Measurements from ENCODE around the gene NFX1. TPM values are rescaled to one million over a fixed set of nuclear protein-coding genes. Genes with fewer than 3 reads are reported as not detected.

The NFX1 gene
- total RNA-seq, 1 experiment from 2014 or later: 40.0 TPM

GRCh38 chr9:33403941-33404787, 113.8 kb downstream of the NFX1 start:
- Histone ChIP-seq H3K27ac (ENCODE audit: low read depth, low read length, poor library complexity, severe bottlenecking) (no peak overlapping the region), H3K36me3 (ENCODE audit: insufficient read depth, low read length, poor library complexity, severe bottlenecking) (no peaks in the 10 kb centered on the region), H3K4me3 (ENCODE audit: low read depth, low read length, poor library complexity, severe bottlenecking) (no peak overlapping the region), H3K27me3 (replicated peaks; ENCODE audit: insufficient read depth, low read depth, low read length, poor library complexity) (no peaks in the 10 kb centered on the region), H3K9me3 (ENCODE audit: low read depth, low read length, poor library complexity, severe bottlenecking) (no peaks in the 10 kb centered on the region), H3K4me1 (ENCODE audit: insufficient read depth, low read length, poor library complexity, severe bottlenecking) (no peaks in the 10 kb centered on the region)
- ChIA-PET POLR2A (ENCODE audit: low non-redundant PET) (no interaction called here), CTCF (interaction anchor here (1.0 to 1.6 kb wide), 3 partner anchors 11 to 62 kb away, joined by 3 to 25 read pairs (median 4); no protein-coding TSS in a partner anchor)
- intact Hi-C loops (cut with micrococcal nuclease; ENCODE audit: unreplicated experiment): no loop called here
- BruUV-seq (replicated peaks): no TSS peak
- DNase-seq (ENCODE audit: low spot score): no peak
- TF ChIP-seq CTCF (conservative IDR thresholded peaks at IDR 0.05; ENCODE audit: low read depth, low read length): no peak
- TF ChIP-seq EZH2 (IDR thresholded peaks at IDR 0.05; ENCODE audit: borderline replicate concordance, low read depth, low read length, poor library complexity, severe bottlenecking): no peak

DNA sequence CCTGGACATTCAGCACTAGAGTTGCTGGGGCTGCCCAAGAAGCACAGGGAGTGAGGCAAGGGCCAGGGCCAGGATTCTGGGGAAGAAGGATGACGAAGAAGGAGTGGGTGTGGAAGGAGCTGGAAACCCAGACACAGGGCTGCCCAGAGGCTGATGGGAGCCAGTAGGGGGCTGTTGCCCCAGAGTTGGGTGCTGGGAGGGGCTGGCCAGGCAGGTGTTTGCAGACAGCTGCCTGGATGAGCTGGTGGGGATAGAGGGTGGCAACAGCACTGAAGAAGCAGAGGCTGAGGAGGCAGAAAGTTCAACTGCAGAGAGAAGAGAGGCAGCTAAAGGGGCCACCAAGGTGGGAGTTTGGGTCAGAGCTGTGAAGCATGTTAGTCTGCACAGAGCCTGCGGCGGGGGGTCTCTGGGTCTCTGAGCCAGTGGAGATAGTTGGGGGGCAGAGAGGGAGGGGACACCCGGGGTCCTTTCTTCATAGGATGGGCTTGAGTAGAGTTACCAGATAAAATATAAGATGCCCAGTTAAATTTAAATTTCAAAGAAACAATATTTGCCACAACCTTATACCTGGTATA, 114.6 kb downstream of the NFX1 start:
- POLR2A ChIA-PET (ENCODE audit: low non-redundant PET): no interaction called here

GRCh38 chr9:33407061-33407460, 116.7 kb downstream of the NFX1 start:
- no peaks in the 10 kb centered on the region for H3K9me3 ChIP-seq (ENCODE audit: low read depth, low read length, poor library complexity, severe bottlenecking)
- no peaks in the 10 kb centered on the region for H3K4me1 ChIP-seq (ENCODE audit: insufficient read depth, low read length, poor library complexity, severe bottlenecking)
- CTCF ChIA-PET: no interaction called here
- H3K27ac ChIP-seq (ENCODE audit: low read depth, low read length, poor library complexity, severe bottlenecking): no peak overlapping the region
- BruUV-seq (replicated peaks): no TSS peak
- no peaks in the 10 kb centered on the region for H3K27me3 ChIP-seq (replicated peaks; ENCODE audit: insufficient read depth, low read depth, low read length, poor library complexity)
- no peak overlapping the region for H3K4me3 ChIP-seq (ENCODE audit: low read depth, low read length, poor library complexity, severe bottlenecking)
- no peak for DNase-seq (ENCODE audit: low spot score)
- H3K36me3 ChIP-seq (ENCODE audit: insufficient read depth, low read length, poor library complexity, severe bottlenecking): no peaks in the 10 kb centered on the region
- intact Hi-C loops (cut with micrococcal nuclease; ENCODE audit: unreplicated experiment): no loop called here
- no peak for TF ChIP-seq EZH2 (IDR thresholded peaks at IDR 0.05; ENCODE audit: borderline replicate concordance, low read depth, low read length, poor library complexity, severe bottlenecking)
- no peak for TF ChIP-seq CTCF (conservative IDR thresholded peaks at IDR 0.05; ENCODE audit: low read depth, low read length)
- POLR2A ChIA-PET (ENCODE audit: low non-redundant PET): interaction anchor here (0.6 kb wide), 1 partner anchor 57 kb away, joined by 3 read pairs; no protein-coding TSS in a partner anchor

More for the DNA sequence above, 114.6 kb downstream of the NFX1 start:
- CTCF ChIA-PET: interaction anchor here (0.6 kb wide), 1 partner anchor 112 kb away, joined by 3 read pairs; no protein-coding TSS in a partner anchor
- BruUV-seq (replicated peaks): no TSS peak
- no peak for DNase-seq (ENCODE audit: low spot score)
- Histone ChIP-seq H3K27me3 (replicated peaks; ENCODE audit: insufficient read depth, low read depth, low read length, poor library complexity) (no peaks in the 10 kb centered on the region), H3K36me3 (ENCODE audit: insufficient read depth, low read length, poor library complexity, severe bottlenecking) (no peaks in the 10 kb centered on the region), H3K4me1 (ENCODE audit: insufficient read depth, low read length, poor library complexity, severe bottlenecking) (no peaks in the 10 kb centered on the region), H3K27ac (ENCODE audit: low read depth, low read length, poor library complexity, severe bottlenecking) (no peak overlapping the region), H3K4me3 (ENCODE audit: low read depth, low read length, poor library complexity, severe bottlenecking) (no peak overlapping the region), H3K9me3 (ENCODE audit: low read depth, low read length, poor library complexity, severe bottlenecking) (no peaks in the 10 kb centered on the region)
- no peak for TF ChIP-seq CTCF (conservative IDR thresholded peaks at IDR 0.05; ENCODE audit: low read depth, low read length)
- TF ChIP-seq EZH2 (IDR thresholded peaks at IDR 0.05; ENCODE audit: borderline replicate concordance, low read depth, low read length, poor library complexity, severe bottlenecking): no peak
- intact Hi-C loops (cut with micrococcal nuclease; ENCODE audit: unreplicated experiment): no loop called here
